SH-SY5Y (cell line): ENCODE measurements around the gene LAMTOR5.

ENCODE experiments used
- GATA2 ChIP-seq: IDR thresholded peaks from 2 replicates; pipeline ENCODE4 v1.6.1; 2011; ENCODE audit warnings: mild to moderate bottlenecking, low read depth, low read length
- GATA3 ChIP-seq: IDR thresholded peaks from 2 replicates; pipeline ENCODE4 v1.6.1; 2011; ENCODE audit warnings: low read depth, mild to moderate bottlenecking, low read length, moderate library complexity

The LAMTOR5 gene

GRCh38 chr1:110375490-110375889 lies 32.0 kb downstream of the LAMTOR5 start:
- TF ChIP-seq GATA3 (no peak), GATA2 (no peak)

GRCh38 chr1:110370827-110371226 lies 36.7 kb downstream of the LAMTOR5 start:
- TF ChIP-seq GATA2 (no peak), GATA3 (no peak)

- TF ChIP-seq GATA3 (no peak), GATA2 (no peak)
Observed at GRCh38 chr1:110364221-110364620, 43.3 kb downstream of the LAMTOR5 start.

DNA sequence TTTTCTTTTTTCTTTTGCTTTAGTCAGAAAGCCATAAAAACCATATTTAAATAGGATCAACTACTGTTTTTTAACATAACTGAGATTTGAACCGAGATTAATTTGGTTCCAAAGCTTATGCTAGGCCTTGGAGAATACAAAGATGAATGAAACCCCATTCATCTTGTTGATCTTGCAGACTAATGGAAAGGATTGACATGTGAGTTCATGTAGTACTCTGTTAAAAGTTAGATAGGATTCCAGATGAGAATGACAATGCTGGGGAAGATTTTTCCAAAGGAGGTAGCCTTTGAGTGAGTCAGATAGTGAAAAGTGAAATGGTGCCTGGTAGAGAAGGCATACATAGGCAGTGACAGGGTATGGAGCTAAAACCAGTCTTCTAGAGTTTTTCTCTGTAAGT lies 45.6 kb downstream of the LAMTOR5 start:
- no peak for TF ChIP-seq GATA3
- no peak for TF ChIP-seq GATA2

- no peak for TF ChIP-seq GATA3
- no peak for TF ChIP-seq GATA2
Observed at GRCh38 chr1:110360431-110360830, 47.1 kb downstream of the LAMTOR5 start.

DNA sequence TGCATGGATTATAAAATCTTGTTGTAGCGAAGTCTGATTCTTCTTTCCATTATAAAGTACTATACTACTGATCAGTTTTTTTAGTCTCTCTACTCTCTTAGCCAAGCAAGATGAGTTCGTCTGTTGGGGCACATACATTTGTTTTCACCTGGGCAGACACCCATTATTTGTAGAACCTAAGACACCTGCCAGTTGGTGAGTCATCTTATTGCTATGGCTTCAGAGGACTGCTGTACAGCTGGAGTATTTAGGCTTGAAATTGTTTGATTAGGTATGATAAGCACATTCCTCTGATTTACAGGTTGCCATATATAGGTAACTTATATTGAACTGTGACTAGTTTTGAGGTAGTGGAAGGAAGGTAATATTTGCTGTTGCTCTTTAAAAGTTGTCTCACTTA lies 51.1 kb downstream of the LAMTOR5 start:
- TF ChIP-seq GATA3 (no peak), GATA2 (no peak)

- TF ChIP-seq GATA2 (no peak), GATA3 (no peak)
Observed at GRCh38 chr1:110355321-110355720, 52.2 kb downstream of the LAMTOR5 start.
